SW480 (cell line): ENCODE data around the gene IGFBP1.

Experiments used
- DNase-seq: peaks from one replicate; pipeline ENCODE4 v3.0.0-alpha.2; 2016; ENCODE audit warnings: low spot score

The IGFBP1 gene

DNA sequence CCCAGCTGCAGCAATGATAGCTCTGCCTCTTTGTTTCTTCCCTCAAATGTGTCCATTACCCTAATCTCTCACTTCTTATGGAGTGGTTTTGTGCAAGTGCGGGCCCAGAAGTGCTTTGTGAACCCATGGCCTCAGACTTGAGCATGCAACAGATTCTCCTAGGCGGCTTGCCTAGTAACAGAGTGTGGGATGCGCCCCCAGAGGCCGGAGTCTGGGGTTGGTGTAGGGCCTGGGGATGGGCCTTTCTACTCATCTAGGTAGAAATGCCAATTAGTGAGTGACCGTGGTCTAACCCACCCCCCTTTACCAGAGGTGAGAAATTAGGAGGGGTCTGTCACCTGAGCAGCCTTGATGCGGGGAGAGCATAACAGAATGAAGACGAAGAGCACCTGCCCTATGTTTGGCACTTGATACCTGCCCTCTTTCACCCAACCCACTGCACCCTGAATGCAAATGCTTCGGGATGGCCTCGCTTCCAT is 7.0 kb upstream of the IGFBP1 start:
- no peak for DNase-seq

DNA sequence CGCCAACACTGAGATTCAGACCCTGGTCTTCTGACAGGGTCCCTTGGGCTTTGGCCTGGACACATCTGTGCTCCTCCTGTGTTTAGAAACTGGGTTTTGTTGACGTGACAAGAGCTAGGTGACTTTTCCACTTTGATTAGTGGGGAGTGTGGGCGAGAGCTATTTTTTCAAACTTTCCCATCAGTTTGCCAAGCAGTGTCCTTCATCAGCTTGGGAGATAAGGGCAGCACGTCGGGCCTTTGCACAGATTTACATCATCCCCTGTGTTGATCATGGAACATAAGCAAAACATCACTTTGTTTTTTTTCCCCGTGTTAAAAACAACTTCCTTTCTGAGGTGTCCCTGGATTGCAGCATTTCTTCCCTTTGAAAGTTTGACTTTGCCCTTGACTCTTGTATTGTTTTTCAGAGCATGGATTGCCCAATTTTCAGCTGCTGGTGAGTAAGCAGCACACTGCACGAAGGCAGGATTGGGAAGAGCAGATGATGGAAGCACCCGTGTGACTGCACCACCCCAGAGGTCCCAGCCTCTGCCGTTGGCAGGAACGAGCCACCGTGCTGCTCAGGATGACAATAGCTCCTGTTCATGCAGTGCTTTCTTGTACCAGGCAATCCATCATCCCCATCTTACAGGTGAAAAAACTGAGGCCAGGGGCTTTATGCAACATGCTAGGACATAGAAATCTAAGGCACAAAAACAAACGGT is 6.4 kb upstream of the IGFBP1 start:
- DNase-seq, result peak; percentile 43

DNA sequence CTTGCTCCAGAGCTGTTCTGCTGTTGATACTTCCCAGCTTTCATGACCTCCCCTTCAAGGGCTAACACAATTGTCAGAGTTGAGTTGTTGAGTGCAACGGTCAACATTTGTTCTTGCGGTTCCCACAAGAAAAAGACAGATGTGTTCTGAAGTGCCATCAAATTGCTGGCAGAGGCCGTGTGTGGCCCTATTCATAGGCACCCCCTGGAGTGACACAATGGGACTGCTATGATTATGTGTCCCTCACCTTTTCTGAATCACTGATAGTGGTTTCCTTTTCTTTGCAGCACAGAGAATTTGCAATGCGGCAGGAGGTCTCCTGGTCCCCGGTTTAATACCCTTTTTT is 5.8 kb upstream of the IGFBP1 start:
- no peak for DNase-seq

DNA sequence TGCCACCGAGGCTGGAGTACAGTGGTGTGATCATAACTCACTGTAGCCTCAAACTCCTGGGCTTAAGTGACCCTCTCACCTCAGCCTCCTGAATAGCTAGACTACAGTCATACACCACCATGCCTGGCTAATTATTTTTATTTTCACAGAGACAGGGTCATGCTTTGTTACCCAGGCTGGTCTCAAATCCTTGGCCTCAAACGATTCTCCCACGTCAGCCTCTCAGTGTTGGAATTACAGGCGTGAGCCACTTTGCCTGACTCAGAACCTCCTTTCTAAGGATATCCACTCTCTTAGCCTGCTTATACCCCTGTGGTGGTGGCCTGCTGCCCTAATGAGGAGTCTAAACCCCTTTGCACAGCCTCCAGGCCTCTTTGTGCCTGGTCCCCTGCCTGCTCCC is 4.2 kb upstream of the IGFBP1 start:
- no peak for DNase-seq

DNA sequence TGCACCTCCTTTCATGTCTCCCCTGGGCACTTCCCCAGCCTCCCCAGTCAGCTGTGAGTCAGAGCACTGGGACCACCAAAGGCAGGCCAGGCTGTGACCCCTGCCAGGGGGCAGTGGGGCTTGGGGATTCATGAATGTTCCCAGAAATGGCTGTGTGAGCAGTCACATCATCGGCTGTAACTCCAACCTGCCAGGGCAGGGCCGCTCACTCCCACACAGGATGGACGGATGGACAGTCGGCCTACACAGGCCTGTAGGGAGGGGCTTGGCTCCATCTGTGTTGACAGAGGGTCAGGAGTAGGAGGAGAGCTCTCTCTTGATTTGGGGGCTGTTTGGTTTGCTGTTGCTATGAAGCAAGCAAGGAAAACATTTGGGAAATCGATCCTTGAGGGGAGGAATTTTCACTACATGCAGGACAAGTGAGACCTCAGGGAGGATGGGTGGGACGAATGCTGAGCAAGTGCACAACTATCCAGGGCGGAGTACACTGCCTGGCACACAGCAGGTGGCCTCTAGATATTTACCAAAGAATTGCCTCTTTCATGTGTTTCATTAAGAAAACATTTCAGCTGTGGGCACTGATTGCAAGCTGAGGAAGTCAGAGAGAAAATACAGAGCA is 2.9 kb upstream of the IGFBP1 start:
- DNase-seq, result peak; percentile 70

DNA sequence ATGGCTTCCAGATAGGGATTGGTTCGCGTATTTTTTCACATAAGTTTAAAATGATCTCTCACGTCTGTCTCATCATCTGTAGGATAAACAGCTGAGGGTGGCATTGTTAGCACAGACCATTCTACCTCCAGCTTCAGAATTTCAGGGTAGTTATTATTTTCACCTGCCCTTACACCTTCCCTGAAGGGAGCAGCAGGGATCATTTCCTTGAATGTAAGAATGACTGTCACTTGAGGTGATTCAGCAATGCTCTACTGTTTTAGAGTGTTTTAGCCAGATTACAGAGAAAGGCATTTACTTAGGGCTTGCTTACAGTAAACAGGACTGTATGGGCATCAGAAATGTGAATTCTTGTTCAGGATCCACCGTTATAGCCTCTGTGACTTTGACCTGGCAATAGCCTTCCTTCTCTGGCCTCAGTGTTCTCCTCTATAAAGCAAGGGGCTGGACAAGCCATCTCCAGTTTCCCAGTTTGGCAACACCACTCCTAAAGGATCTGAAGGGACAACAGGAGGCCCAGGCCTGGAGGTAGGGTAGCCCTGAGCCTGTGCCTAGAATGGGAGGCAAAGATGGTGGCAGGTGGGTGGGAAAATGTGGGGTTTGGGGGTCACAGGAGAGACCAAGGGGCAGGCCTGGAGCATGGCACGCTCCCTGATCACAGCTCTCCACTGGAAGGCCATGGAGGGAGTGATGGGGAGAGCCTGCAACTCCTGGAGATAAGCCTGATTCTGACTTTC is 1.2 kb upstream of the IGFBP1 start:
- no peak for DNase-seq

DNA sequence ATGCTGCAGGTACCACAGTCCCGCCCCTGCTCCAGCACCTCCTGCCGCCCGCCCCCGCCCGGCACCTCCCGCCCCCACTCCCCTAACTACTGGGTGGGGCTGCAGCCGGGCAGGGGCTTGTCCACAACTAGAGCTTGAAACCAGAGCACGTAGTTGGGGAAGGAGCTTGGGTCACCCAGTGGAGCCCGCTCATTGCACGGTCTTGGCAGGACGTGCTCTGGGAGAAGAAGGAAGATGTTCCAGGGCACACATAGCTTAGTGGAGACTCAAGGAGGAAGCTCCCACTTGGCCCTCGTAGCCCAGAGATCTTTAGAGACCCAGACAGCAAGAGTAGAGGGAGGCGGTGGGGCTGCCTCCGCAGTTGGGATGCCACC is 692 bp downstream of the IGFBP1 start:
- DNase-seq, result no peak

DNA sequence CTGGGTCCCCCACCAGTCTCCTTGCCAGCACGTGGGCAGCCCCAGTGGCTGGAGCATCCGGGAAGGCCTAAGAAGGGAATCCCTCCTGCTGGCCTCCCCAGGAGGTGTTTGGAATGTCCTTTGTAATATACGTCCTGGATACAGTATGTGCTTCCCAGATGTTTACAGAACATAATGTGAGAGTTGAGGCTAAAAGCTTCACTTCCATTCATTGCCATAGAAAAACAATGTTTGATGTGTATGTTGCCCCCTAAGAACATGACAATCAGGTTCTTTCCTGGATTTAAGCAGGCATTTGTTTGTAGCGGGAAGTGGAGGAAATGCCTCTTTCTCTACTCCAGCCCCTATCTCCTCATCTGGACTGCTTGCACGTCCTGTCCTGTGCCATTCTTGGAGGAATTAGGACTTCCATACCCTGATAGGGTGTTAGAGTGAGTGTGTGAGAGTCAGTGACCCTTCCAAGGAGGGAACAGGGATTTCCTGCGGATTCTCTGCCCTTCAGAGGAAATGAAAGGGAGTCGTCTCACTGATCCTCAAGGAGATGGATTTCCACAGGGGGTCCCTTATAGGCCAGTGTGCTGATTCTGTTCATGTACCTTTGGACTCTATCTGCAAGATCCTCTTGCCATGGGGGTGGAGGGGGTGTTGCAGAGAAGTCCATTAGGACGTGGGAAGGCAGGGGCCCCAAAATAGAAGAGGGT is 1.2 kb downstream of the IGFBP1 start:
- DNase-seq, result no peak

DNA sequence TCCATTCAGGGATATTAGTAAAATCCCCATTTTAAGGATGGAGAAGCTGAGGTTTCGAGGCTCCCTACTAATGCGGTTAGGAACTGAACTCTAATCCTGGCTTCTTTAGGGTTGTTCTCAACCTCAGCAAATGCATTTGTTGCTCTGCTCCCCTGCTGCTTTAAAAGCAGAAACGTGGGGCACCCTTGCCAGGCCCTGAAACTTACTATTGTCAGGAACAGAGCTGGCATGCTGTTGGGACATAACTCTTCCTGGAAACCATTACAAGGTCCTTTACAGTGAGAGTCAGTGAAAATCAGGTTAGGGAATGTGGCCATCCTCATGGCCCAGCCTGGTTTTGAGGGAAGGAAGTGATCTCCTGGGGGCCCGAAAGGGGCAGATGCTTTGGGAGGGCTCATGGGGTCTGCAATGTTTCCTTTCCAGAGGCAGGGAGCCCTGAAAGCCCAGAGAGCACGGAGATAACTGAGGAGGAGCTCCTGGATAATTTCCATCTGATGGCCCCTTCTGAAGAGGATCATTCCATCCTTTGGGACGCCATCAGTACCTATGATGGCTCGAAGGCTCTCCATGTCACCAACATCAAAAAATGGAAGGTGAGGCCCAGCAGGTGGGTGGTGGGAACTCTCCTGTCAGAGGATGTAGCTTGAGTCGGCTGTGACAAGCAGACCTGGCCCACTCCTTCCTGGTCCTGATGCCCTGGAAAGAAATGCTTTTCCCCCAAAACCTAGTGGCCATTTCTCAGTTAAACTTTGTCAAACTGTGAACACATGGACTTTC is 2.0 kb downstream of the IGFBP1 start:
- DNase-seq, result no peak

DNA sequence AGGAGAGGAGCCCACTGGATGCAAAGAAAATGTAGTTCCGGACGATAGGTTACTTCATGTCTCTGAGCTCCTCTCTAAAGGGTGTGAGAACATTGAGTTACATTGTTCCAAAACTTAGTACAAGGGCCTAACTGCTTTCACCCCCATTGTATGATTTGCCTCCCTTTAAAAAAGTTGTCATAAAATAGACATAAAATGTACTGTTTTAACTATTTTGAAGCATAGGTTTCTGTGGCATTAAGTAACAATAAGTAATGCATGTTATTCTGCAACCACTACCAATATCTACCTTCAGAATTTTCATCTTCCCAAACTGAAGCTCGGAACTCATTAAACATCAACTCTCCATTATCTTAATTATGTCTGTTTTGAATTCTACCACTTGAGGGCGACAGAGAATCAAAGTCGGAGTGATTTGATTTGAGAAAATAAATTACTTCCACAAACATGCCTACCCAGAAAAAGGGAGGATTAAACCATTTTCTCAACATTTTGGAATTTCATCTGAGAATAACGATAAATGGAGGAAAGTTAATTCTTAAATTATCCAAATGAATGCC is 2.7 kb downstream of the IGFBP1 start:
- peak; percentile 50 for DNase-seq

DNA sequence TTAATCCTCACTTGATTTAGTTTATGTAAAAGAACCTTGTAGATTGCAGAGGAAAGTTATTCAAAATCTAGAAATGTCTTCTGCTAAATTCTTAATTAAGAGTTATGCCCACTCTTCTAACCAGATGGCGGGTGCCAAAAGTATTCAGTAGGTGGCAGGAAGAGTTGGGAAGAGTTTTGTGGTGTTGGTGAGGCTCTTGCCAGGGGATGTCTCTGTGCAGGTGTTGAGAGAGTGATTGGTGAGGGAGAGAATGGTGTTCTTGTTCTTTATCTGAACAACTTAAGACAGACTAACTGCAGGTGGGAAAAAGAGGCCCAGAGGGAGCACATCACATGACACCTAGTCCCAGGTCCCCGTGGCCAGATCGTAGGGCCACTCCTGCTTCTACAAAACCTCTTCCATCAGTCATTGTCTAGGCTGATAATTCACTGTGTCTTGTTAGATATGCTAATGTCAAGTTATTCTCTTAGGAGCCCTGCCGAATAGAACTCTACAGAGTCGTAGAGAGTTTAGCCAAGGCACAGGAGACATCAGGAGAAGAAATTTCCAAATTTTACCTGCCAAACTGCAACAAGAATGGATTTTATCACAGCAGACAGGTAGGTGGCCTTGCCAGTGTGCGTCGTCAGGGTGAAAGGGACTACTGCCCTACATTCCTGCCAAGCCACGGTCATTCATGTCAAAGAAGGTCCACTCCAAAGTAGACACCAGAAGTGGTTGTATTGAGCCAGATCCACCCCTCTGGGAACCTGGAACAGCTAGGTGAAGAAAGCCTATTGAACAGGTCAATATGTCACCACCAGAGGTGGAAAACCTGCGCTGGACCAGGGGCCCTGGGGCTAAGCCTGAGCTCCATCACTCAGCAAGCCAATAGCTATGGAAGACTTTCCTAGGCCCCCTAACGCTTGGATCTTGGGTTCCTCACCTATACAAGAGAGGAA is 3.4 kb downstream of the IGFBP1 start:
- no peak for DNase-seq

DNA sequence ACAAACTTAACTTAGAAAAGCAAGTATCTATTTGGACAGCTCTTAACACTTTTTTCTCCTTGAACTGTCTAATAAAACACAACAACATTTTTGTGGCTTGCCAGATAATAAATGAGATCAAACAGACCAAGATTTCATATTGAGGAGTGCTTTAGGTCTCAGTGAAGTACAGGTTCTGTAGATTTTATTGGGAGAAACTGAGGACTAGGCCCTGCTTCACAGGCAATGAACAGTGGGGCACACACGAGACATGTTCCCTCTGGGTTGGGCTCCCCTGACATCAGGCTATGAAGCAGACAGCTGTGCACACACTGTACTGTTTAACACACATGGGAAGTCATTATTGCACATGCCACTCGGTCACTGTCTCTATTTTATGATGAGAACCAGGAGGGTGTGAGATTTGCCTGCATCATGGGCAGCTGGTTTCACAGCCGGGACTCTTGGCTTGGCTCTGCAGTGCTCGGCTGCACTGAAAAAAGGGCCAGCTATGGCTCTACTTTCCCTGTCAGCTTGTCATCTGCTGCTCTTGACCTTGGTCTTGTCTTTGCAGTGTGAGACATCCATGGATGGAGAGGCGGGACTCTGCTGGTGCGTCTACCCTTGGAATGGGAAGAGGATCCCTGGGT is 4.2 kb downstream of the IGFBP1 start:
- DNase-seq, result no peak

DNA sequence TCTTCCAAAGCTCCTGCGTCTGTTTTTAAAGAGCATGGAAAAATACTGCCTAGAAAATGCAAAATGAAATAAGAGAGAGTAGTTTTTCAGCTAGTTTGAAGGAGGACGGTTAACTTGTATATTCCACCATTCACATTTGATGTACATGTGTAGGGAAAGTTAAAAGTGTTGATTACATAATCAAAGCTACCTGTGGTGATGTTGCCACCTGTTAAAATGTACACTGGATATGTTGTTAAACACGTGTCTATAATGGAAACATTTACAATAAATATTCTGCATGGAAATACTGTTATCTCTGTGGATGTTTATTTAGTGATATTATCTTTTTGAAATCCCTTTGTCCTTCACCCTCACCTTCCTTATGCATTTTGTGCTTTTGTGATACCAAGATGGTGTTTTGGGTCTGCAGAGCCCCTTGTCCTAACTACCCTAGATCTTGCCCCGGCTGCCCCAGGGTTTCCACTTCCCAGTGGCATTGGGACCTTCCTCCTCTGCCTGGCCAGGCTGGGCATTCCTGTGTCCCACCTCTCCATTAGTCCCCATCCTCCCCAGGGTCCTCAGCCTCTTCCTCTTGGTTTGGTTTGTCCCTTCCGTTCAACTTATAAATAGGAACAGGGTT is 5.2 kb downstream of the IGFBP1 start:
- DNase-seq, result no peak

DNA sequence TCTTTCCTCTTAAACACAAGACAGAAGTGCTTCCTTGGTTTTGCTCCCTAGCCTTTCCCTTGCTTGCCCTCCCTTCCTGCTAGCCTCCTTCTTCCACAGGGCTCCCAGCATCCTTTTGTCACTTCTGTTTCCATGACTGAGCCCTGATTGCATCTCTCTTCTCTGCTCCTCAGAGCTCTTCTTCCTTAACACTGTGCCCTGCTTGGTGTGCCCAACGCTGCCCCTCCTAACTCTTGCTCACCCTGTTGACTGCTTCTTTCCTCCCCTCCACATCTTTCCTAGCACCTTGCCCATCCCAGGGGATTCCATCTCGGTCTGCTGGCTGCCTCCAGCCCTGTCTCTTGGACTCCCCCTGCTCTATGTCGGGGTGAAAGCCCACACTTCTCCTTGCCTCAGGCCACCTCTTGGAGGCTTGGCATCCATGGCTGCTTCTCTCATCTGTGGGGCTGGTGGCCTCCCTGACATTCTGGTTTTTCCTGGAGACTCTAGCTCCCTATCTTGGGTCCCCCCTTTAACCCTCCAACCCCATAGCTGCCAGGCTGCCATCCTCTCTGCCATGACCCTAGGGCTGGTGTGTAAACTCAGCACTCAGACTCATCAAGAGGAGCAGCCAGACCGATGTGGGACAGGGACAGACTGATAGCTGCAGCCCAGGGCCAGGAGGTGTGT is 5.8 kb downstream of the IGFBP1 start:
- no peak for DNase-seq

DNA sequence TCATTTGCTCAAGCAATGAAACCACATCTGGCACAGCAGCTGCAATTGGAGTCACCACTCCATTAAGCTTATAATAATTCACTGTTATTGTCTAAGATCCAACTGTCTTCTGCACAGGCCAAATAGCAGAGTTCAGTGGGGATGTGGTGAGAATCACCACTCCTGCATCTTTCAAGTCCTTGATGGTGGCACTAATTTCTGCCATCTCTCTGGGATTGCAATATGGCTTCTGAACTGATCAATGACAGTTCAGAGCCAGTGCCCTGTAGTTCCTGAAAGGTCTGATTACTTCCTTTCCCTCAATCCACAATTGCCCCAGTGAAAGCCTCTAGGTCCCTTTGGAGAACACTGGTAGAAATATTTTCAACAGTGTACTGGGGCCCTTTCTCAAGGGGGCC is 6.4 kb downstream of the IGFBP1 start:
- DNase-seq, result no peak

DNA sequence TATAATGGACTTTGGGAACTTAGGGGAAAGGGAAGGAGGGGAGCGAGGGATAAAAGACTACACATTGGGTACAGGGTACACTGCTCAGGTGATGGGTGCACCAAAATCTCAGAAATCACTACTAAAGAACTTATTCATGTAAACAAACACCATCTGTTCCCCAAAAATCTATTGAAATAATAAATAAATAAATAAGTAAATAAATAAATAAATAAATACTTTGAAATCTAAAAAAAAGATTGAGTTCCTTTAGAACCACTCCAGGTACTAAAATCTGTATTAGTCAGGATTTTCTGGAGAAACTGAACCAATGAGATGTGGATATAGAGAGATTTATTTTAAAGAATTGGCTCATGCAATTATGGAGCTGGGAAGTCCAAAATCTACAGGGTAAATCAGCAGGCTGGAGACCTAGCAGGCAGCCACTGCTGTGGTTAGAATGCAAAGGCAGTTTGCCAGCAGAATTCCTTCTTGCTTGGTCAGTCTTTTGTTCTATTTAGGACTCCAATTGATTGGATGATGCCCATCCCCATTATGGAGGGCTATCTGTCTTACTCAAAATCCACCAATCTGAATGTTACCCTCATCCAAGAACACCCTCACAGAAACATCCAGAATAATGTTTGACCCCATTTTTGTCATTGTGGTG is 8.9 kb downstream of the IGFBP1 start:
- DNase-seq, result no peak

DNA sequence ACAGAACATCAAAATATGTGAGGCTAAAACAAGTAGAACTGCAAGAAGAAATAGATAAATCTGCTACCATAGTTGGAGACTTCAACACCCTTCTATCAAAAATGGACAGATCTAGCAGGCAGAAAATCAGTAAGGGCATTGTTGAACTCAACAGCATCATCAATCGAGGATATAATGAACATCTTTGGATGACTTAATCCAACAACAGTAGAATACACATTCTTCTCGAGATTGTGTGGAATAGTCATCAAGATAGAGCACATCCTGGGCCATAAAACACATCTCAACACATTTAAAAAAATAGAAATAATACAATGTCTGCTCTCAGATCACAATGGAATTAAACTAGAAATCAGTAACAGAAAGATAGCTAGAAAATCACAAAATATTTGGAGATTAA is 9.9 kb downstream of the IGFBP1 start:
- DNase-seq, result no peak

DNA sequence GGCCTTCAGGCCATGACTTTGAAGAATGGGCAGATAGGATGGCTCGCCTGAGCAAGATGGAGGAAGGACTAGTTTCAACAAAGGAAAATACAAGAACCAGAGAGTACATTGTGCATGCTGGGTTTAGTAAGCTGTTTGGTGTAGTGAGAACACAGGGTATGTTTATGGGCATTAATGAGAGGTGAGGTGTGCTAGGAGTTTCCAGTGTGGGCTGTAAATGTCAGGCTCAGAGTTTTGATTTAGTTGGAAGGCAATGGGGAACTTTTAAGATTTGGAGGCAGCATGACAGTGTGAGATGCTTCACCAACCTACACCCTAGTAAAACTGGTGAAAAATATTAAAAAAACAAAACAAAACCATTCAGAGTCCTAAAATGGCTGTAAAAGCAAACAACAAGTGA is 13.3 kb downstream of the IGFBP1 start:
- no peak for DNase-seq

DNA sequence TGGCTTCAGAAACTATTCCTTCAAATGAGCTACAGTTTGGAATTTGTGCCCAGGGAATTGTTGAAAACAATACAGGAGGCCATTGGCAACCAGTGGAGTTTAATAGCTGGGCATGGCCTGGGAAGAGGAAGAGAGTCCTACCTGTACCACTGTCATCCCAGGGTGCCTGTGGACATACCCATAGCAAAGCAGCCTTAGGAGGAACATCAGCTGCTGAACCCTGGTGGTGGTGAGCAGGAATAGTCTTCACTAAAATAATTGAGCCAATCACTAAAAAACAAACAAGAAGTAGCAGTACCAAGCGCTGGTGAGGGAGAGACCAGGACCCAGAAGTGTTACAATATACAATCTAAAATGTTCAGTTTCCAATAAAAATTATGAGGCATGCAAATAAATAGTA is 14.5 kb downstream of the IGFBP1 start:
- DNase-seq, result no peak
